AG04449 (cell line): ENCODE data around the gene BABAM1.

Source experiments
- CTCF ChIA-PET: fragments of 350-600 bp; formaldehyde crosslinking; extraction: SDS; loops from one replicate; lab custom pipeline; 2021; ENCODE audit warnings: antibody characterized with exemption; lab: Yijun Ruan, JAX
- POLR2A ChIA-PET: fragments of 400-600, 350-600 bp; formaldehyde crosslinking; extraction: SDS; loops from one replicate; lab custom pipeline; 2020; ENCODE audit warnings: antibody characterized with exemption, inconsistent platforms; lab: Yijun Ruan, JAX
- DNase-seq: peaks from one replicate; pipeline ENCODE4 v3.0.0-alpha.2; 2010; ENCODE audit warnings: low read depth, low spot score
- H3K4me3 ChIP-seq: 2 replicates; pipeline ENCODE4 v1.5.1; 2011; ENCODE audit warnings: low read depth, mild to moderate bottlenecking, control low read depth, low read length
- TF ChIP-seq, protein P1 (sequence below): IDR thresholded peaks from one replicate; pipeline ENCODE4 v1.5.1; 2011; ENCODE audit warnings: mild to moderate bottlenecking, moderate library complexity, low read length, control low read depth, inconsistent platforms; ENCODE audit not compliant: insufficient read depth; ENCODE audit errors: missing control alignments

The BABAM1 gene

DNA sequence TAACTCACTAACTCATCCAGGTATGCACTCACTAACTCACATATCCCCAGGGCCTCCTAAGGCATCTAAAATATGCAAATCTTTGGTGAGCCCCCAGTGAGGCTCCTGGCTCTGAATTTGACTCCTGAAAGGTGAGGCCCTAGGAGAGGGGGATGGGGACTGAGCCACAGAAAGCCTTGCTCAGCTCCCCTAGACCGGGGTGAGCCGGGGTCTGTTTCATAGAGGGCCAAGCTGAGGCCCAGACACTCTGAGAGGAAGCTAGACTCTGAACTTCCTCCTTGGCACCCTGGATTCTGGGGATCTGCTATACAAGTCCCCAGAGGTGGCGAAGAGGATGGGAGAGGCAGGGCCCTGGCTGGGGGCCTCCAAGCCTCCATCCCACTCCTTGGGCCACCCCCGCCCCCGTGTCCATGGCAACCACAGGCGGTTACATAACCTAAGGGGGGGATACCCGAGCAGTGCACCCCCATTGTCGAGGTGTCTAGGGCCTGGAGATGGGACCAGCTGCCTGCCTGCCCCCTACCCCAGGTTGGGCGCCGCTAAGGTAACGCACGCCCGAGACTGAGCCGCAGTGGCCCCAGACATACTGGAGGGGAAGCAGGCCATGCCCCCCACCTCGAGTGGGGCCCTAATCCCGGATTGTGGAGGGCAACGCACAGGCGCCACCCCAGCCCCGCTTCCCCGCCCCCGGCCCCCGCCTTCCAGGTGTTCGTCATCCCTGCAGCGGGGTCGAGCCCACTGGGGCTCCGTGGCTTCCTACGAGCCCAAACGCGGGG is 35.3 kb downstream of the BABAM1 start:
- H3K4me3 ChIP-seq: peak overlapping the region; percentile 76
- CTCF ChIA-PET: interaction anchor here (1.2 to 5.7 kb wide), 4 partner anchors 10 to 163 kb away, joined by 4 to 69 read pairs (median 6); no protein-coding TSS in a partner anchor
- DNase-seq: no peak
- TF ChIP-seq, protein P1, sequence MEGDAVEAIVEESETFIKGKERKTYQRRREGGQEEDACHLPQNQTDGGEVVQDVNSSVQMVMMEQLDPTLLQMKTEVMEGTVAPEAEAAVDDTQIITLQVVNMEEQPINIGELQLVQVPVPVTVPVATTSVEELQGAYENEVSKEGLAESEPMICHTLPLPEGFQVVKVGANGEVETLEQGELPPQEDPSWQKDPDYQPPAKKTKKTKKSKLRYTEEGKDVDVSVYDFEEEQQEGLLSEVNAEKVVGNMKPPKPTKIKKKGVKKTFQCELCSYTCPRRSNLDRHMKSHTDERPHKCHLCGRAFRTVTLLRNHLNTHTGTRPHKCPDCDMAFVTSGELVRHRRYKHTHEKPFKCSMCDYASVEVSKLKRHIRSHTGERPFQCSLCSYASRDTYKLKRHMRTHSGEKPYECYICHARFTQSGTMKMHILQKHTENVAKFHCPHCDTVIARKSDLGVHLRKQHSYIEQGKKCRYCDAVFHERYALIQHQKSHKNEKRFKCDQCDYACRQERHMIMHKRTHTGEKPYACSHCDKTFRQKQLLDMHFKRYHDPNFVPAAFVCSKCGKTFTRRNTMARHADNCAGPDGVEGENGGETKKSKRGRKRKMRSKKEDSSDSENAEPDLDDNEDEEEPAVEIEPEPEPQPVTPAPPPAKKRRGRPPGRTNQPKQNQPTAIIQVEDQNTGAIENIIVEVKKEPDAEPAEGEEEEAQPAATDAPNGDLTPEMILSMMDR: no peak
- POLR2A ChIA-PET: interaction anchor here (0.9 to 1.2 kb wide), 2 partner anchors 15 to 21 kb away, joined by 3 read pairs; partner anchors contain the start of gene ANKLE1

- CTCF ChIA-PET: interaction anchor here (0.8 to 5.7 kb wide), 8 partner anchors 10 to 213 kb away, joined by 3 to 69 read pairs (median 4); partner anchors contain the start of gene USHBP1
- DNase-seq: peak; percentile 57
- peak within 1 kb of the TSS; percentile 76 for H3K4me3 ChIP-seq
- POLR2A ChIA-PET: interaction anchor here (0.9 to 1.2 kb wide), 2 partner anchors 14 to 22 kb away, joined by 3 read pairs; partner anchors contain the start of gene ANKLE1
- TF ChIP-seq, protein P1: peak; percentile 63
Observed at GRCh38 chr19:17303167-17303939, 36.1 kb downstream of the BABAM1 start, which contains the start of gene ABHD8. Gene ABHD8 (minus strand): TSS chr19:17303425. CDS start chr19:17301616, 1,809 bp downstream.

GRCh38 chr19:17303940-17304267 is 36.7 kb downstream of the BABAM1 start:
- H3K4me3 ChIP-seq: no peak overlapping the region
- TF ChIP-seq, protein P1: no peak
- CTCF ChIA-PET: interaction anchor here (0.8 to 5.7 kb wide), 7 partner anchors 9 to 214 kb away, joined by 3 to 69 read pairs (median 4); partner anchors contain the start of gene USHBP1
- no peak for DNase-seq
- POLR2A ChIA-PET: interaction anchor here (1.2 kb wide), 1 partner anchor 13 kb away, joined by 3 read pairs; no protein-coding TSS in a partner anchor

DNA sequence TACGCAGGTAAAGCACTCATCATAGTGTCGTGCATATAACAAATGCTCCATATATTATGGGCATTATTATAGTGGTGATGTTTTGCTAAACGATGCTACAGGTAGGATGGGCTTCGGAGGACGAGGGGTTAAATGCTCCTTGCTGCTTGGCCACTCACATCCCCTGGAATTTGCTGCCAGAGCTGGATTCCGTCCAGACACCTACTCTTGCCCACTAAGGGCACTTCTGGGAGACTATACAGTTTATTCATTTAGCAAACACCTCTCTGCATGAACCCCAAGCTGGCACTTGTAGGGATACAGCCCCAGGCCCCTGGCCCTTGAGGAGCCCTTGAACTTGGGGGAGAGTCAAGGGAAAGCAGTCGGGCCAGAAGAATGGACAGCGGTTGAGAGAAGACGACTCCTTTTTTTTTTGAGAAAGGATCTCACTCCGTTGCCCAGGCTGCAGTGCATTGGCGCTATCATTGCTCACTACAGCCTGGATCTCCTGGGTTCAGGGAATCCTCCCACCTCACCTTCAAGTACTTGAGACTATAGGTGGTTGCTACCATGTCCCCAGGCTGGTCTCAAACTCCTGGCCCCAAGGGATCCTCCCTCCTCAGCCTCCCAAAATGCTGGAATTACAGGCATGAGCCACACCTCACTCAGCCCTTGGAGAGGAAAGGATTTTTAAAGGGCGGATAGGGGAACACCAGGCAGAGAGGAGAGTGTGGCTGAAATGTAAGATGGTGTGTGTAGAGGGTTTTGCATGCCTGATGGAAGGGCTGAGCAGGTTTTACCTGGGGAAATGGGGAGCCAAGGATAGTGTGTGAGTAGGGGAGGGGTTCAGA is 37.4 kb downstream of the BABAM1 start:
- H3K4me3 ChIP-seq: peak overlapping the region; percentile 75
- TF ChIP-seq, protein P1: no peak
- ChIA-PET CTCF (interaction anchor here (0.5 to 5.7 kb wide), 16 partner anchors 7 to 554 kb away, joined by 3 to 69 read pairs (median 4); partner anchors contain the start of genes ANKLE1, ANO8 and USHBP1), POLR2A (interaction anchor here (0.6 kb wide), 1 partner anchor 77 kb away, joined by 3 read pairs; no protein-coding TSS in a partner anchor)
- DNase-seq: no peak

DNA sequence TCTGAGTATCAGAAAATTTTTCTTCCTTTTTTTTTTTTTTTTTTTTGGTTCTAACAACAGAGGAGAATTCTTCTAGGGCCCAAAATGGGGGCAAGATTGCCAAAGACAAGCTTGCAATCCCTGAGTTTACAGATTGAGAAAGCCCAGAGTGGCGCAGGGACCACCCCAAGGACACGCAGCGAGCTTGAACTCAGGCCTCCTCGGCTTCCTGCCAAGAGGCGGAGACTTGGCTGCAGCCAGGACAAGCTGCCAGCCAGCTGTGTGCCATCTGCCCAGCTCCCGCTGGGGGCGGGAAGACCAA is 37.9 kb downstream of the BABAM1 start:
- TF ChIP-seq, protein P1: no peak
- H3K4me3 ChIP-seq: peak overlapping the region; percentile 75
- DNase-seq: no peak
- POLR2A ChIA-PET: interaction anchor here (0.6 kb wide), 1 partner anchor 78 kb away, joined by 3 read pairs; no protein-coding TSS in a partner anchor
- CTCF ChIA-PET: interaction anchor here (0.5 to 5.7 kb wide), 11 partner anchors 8 to 554 kb away, joined by 3 to 69 read pairs (median 4); partner anchors contain the start of genes ANKLE1 and ANO8
